CD14-positive monocyte (primary cell): ENCODE results near the gene DAW1. TPM values are rescaled to one million over a fixed set of nuclear protein-coding genes. Genes with fewer than 3 reads are reported as not detected.

Experiments used
- DNase-seq, 3 donors: peaks; one replicate each; pipeline ENCODE4 v3.0.0-alpha.2; 2011 to 2022
- H2AFZ ChIP-seq: 2 replicates; pipeline ENCODE4 v1.6.0; 2012; ENCODE audit warnings: mild to moderate bottlenecking, low read depth, low read length, inconsistent platforms; ENCODE audit not compliant: insufficient read depth, poor library complexity, severe bottlenecking
- H3K27ac ChIP-seq, 2 donors: 1 replicate in 1 of 2; 2 replicates in 1 of 2; pipeline ENCODE4 v1.5.1; 2012 to 2013; ENCODE audit warnings: low read length in 2 of 2, control low read depth in 1 of 2, inconsistent platforms in 1 of 2, low read depth in 1 of 2, mild to moderate bottlenecking in 1 of 2
- H3K27me3 ChIP-seq, 2 donors: one replicate each; pipeline versions ENCODE4 v1.6.0 to v1.6.1; 2011 to 2013; ENCODE audit warnings: low read length in 2 of 2; ENCODE audit not compliant: control insufficient read depth in 2 of 2, insufficient read depth in 2 of 2
- H3K36me3 ChIP-seq, 2 donors: replicated peaks in 1 of 2; 1 replicate in 1 of 2; 2 replicates in 1 of 2; pipeline versions ENCODE4 v1.5.1 to v1.6.1; 2012 to 2013; ENCODE audit warnings: low read length in 2 of 2, control low read depth in 1 of 2, inconsistent platforms in 1 of 2, mild to moderate bottlenecking in 1 of 2; ENCODE audit not compliant: insufficient read depth in 2 of 2, control insufficient read depth in 1 of 2
- H3K4me1 ChIP-seq, 2 donors: 1 replicate in 1 of 2; 2 replicates in 1 of 2; pipeline versions ENCODE4 v1.5.1 to v1.6.1; 2012 to 2013; ENCODE audit warnings: low read length in 2 of 2, control low read depth in 1 of 2, inconsistent platforms in 1 of 2, mild to moderate bottlenecking in 1 of 2, moderate library complexity in 1 of 2; ENCODE audit not compliant: insufficient read depth in 2 of 2, control insufficient read depth in 1 of 2
- H3K4me2 ChIP-seq: replicated peaks from 2 replicates; pipeline ENCODE3; 2012; ENCODE audit warnings: low read length, moderate library complexity, mild to moderate bottlenecking; ENCODE audit not compliant: poor library complexity, severe bottlenecking; ENCODE audit errors: extremely low read depth
- H3K4me3 ChIP-seq, 3 experiments: fragments of 200-600 bp in 1 of 3; sonication (generic) in 1 of 3; replicated peaks in 1 of 3; 1 replicate in 2 of 3; 2 replicates in 1 of 3; pipeline ENCODE4 v1.5.1; 2011 to 2013; ENCODE audit warnings: low read length in 3 of 3, mild to moderate bottlenecking in 3 of 3, control low read depth in 2 of 3, low read depth in 2 of 3, inconsistent platforms in 1 of 3, moderate library complexity in 1 of 3
- H3K79me2 ChIP-seq: 2 replicates; pipeline ENCODE4 v1.6.0; 2012; ENCODE audit warnings: mild to moderate bottlenecking, control low read depth, inconsistent platforms, low read length, moderate library complexity; ENCODE audit not compliant: insufficient read depth
- H3K9ac ChIP-seq: 2 replicates; pipeline ENCODE4 v1.6.0; 2017; ENCODE audit warnings: low read length, mild to moderate bottlenecking; ENCODE audit not compliant: insufficient read depth, poor library complexity, severe bottlenecking
- H3K9me3 ChIP-seq, 2 donors: replicated peaks in 1 of 2; 1 replicate in 1 of 2; 2 replicates in 1 of 2; pipeline versions ENCODE4 v1.5.1 to v1.6.1; 2012 to 2013; ENCODE audit warnings: low read length in 2 of 2, control low read depth in 1 of 2; ENCODE audit not compliant: control insufficient read depth in 1 of 2, insufficient read depth in 1 of 2
- H4K20me1 ChIP-seq: 2 replicates; pipeline ENCODE4 v1.6.0; 2012; ENCODE audit warnings: mild to moderate bottlenecking, low read length, control low read depth, moderate library complexity; ENCODE audit not compliant: insufficient read depth
- H3K27ac Mint-ChIP-seq, 7 donors: one replicate each; pipeline ENCODE4 v1.8.0; 2020; ENCODE audit warnings: mild to moderate bottlenecking in 7 of 7, mixed read lengths in 7 of 7, moderate library complexity in 6 of 7, inconsistent platforms in 2 of 7
- H3K27me3 Mint-ChIP-seq, 3 donors: one replicate each; pipeline ENCODE4 v1.8.0; 2021 to 2022; ENCODE audit warnings: low read depth in 3 of 3, mild to moderate bottlenecking in 3 of 3, mixed read lengths in 3 of 3, moderate library complexity in 3 of 3, inconsistent platforms in 1 of 3
- H3K36me3 Mint-ChIP-seq, 2 donors: one replicate each; pipeline ENCODE4 v1.8.0; 2020; ENCODE audit warnings: mixed read lengths in 2 of 2, inconsistent platforms in 1 of 2, mild to moderate bottlenecking in 1 of 2
- H3K4me1 Mint-ChIP-seq: one replicate; pipeline ENCODE4 v1.8.0; 2020; ENCODE audit warnings: mild to moderate bottlenecking, mixed read lengths
- H3K4me3 Mint-ChIP-seq, 2 donors: one replicate each; pipeline ENCODE4 v1.8.0; 2020; ENCODE audit warnings: mild to moderate bottlenecking in 2 of 2, mixed read lengths in 2 of 2, moderate library complexity in 1 of 2
- H3K9me3 Mint-ChIP-seq, 7 donors: one replicate each; pipeline ENCODE4 v1.8.0; 2020 to 2022; ENCODE audit warnings: mixed read lengths in 7 of 7, mild to moderate bottlenecking in 6 of 7, moderate library complexity in 6 of 7, inconsistent platforms in 2 of 7
- WGBS: methylation state at CpG from one replicate; pipeline ENCODE4 v1.1.5; 2013; ENCODE audit warnings: missing lambda C conversion rate; ENCODE audit not compliant: insufficient coverage; 5-methylcytosine and 5-hydroxymethylcytosine counted together
- intact Hi-C, 2 donors: fragments of 100-400 bp; cut with micrococcal nuclease; formaldehyde crosslinking; loops; one replicate each; pipeline versions ENCODE4 v1.15.0 to v1.15.1; 2023
- polyA plus RNA-seq, 3 donors: library from polyadenylated mRNA; depleted of rRNA in 1 of 3; unstranded in 2 of 3; stranded (reverse) in 1 of 3; fragments of 300-500 nt in 2 of 3; fragments of >200 nt in 1 of 3; fragmentation: Illumina TruSeq in 2 of 3; gene quantifications; 1 replicate in 2 of 3; 2 replicates in 1 of 3; pipeline ENCODE4 v1.2.3, GENCODE V29; 2012 to 2021
- TF ChIP-seq, protein P1 (sequence below): fragments of 200-600 bp; IDR thresholded peaks from one replicate; pipeline ENCODE4 v1.8.0; 2022; ENCODE audit warnings: antibody characterized with exemption, mild to moderate bottlenecking

DAW1 gene
- polyA plus RNA-seq, 3 donors = not detected

DNA sequence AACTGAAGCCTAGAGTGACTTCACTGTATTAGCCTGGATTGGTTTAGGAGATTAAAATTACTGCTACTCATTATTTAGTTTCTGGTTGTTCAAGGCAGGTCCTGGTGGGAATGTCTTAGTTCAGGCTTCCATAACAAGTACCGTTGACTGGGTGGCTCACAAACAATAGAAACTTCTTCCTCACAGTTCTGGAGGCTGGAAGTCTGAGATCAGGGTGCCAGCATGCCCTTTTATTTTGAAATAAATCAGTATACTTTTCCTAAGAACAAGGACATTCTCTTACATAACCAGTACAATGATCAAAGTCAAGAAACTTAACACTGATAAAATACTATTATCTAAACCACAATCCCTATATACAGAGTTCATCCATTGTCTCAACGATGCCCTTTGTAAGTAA is 4.0 kb upstream of the DAW1 start:
- Histone ChIP-seq H3K27ac (no peak overlapping the region), H3K4me2 (no peak overlapping the region), H3K9me3 (no peaks in the 10 kb centered on the region), H3K79me2 (no peaks in the 10 kb centered on the region), H3K27me3 (peaks cover 11 to 17% of the 10 kb centered on the region in 2 donors), H3K9ac (no peak overlapping the region), H2AFZ (no peak overlapping the region), H3K4me3 (no peak overlapping the region), H3K36me3 (no peaks in the 10 kb centered on the region), H3K4me1 (peaks cover 7 to 8% of the 10 kb centered on the region in 2 donors), H4K20me1 (no peaks in the 10 kb centered on the region)
- H3K9me3 Mint-ChIP-seq = peaks cover 0 to 4% (median 0%) of the 10 kb centered on the region in 7 donors
- intact Hi-C loops = loop anchor here in 1 of 2 donors (10.0 kb wide), 1 partner anchor 213 kb away; no protein-coding TSS in a partner anchor
- H3K27ac Mint-ChIP-seq = no peak overlapping the region
- H3K4me1 Mint-ChIP-seq = peaks cover 2% of the 10 kb centered on the region
- TF ChIP-seq, protein P1, sequence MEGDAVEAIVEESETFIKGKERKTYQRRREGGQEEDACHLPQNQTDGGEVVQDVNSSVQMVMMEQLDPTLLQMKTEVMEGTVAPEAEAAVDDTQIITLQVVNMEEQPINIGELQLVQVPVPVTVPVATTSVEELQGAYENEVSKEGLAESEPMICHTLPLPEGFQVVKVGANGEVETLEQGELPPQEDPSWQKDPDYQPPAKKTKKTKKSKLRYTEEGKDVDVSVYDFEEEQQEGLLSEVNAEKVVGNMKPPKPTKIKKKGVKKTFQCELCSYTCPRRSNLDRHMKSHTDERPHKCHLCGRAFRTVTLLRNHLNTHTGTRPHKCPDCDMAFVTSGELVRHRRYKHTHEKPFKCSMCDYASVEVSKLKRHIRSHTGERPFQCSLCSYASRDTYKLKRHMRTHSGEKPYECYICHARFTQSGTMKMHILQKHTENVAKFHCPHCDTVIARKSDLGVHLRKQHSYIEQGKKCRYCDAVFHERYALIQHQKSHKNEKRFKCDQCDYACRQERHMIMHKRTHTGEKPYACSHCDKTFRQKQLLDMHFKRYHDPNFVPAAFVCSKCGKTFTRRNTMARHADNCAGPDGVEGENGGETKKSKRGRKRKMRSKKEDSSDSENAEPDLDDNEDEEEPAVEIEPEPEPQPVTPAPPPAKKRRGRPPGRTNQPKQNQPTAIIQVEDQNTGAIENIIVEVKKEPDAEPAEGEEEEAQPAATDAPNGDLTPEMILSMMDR = no peak
- no peaks in the 10 kb centered on the region for H3K36me3 Mint-ChIP-seq
- peaks cover 11 to 30% (median 24%) of the 10 kb centered on the region in 3 donors for H3K27me3 Mint-ChIP-seq
- H3K4me3 Mint-ChIP-seq = no peak overlapping the region
- no peak for DNase-seq
- WGBS = no CpG with 5 or more reads among the region's 2 CpGs

DNA sequence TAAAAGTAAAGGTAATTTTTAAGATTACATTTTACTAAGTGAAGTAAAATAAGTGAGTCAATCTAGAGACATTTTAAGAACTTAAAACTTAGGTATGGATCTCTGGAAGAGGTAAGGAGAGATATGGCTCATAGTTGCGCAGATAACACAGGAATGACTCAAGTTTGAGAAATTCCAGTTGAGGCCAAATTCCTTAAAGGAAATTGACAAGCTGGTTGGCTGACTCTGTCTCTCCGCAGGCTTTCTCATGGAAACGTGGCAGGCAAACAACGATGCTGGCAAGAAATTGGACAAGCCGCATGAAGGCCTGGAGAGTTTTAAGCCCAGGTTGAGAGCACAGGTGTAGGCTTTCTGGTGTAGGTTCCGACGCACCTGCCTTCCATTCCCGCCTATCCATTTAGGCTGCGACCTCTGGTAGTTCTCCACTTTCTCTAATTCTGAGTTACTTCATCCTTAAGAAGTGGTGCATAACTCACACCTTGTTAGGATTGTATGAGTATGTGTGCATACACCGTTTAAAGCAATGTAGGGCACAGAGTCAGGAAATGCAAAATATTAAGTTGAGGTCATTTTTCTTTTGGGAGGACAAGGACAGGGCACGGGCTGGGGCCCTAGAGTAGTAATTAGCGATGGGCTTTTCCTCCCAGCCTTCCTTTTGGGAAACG is 589 bp upstream of the DAW1 start:
- Histone ChIP-seq H3K36me3 (no peaks in the 10 kb centered on the region), H4K20me1 (no peaks in the 10 kb centered on the region), H3K79me2 (no peaks in the 10 kb centered on the region), H3K27ac (no peak overlapping the region), H3K4me1 (peaks cover 7 to 8% of the 10 kb centered on the region in 2 donors), H3K4me2 (peak overlapping the region; percentile 71), H3K9me3 (no peaks in the 10 kb centered on the region), H3K9ac (peak overlapping the region; percentile 40), H3K27me3 (peaks cover 18 to 28% of the 10 kb centered on the region in 2 donors), H2AFZ (peak overlapping the region; percentile 78), H3K4me3 (peak overlapping the region in 1 of 3 experiments; percentile 56)
- Mint-ChIP-seq H3K36me3 (no peaks in the 10 kb centered on the region), H3K27ac (no peak overlapping the region), H3K27me3 (peaks cover 15 to 34% (median 32%) of the 10 kb centered on the region in 3 donors), H3K4me1 (peaks cover 3% of the 10 kb centered on the region), H3K4me3 (peak overlapping the region in 1 of 2 donors; percentile 3), H3K9me3 (peaks cover 0 to 4% (median 0%) of the 10 kb centered on the region in 7 donors)
- TF ChIP-seq, protein P1 = no peak
- intact Hi-C loops = no loop called here
- WGBS = 81% methylated on average over 8 of the region's 13 CpGs
- DNase-seq = no peak
